Muscle of back (tissue), 11 donors: ENCODE measurements around the gene DSPP. TPM values are rescaled to one million over a fixed set of nuclear protein-coding genes. Genes with fewer than 3 reads are reported as not detected.

ENCODE experiments used
- DNase-seq, 3 donors: peaks; one replicate each; pipeline versions ENCODE4 v3.0.0 to v3.0.0-alpha.2; 2013
- polyA plus RNA-seq, 10 donors: library from polyadenylated mRNA; unstranded; fragments of 120-200 nt; gene quantifications; one replicate each; pipeline ENCODE4 v1.2.1, GENCODE V29; 2013; ENCODE audit not compliant: insufficient read length in 10 of 10

The DSPP gene
- polyA plus RNA-seq, 10 donors: not detected

- DNase-seq: no peak
Observed at GRCh38 chr4:87631668-87632067, 23.3 kb downstream of the DSPP start.

- DNase-seq: peak in 1 of 3 donors; percentile 18
Observed at GRCh38 chr4:87632469-87632868, 24.1 kb downstream of the DSPP start.

GRCh38 chr4:87633243-87633642, 24.9 kb downstream of the DSPP start:
- DNase-seq: peak; percentile 41 to 84 (median 71)

- DNase-seq: no peak
Observed at GRCh38 chr4:87644286-87644685, 36.0 kb downstream of the DSPP start.

- DNase-seq: no peak
Observed at GRCh38 chr4:87649980-87650379, 41.7 kb downstream of the DSPP start, which contains the start of gene DMP1. Gene DMP1, plus strand, starts transcription at chr4:87650280. Its CDS starts 6,213 bp downstream, at chr4:87656493.

GRCh38 chr4:87650938-87651337, 42.6 kb downstream of the DSPP start:
- no peak for DNase-seq

- DNase-seq: no peak
Observed at GRCh38 chr4:87651941-87652340, 43.6 kb downstream of the DSPP start.

- DNase-seq: no peak
Observed at GRCh38 chr4:87654487-87655044, 46.2 kb downstream of the DSPP start.

- DNase-seq: no peak
Observed at GRCh38 chr4:87657525-87657924, 49.2 kb downstream of the DSPP start.

- DNase-seq: peak in 1 of 3 donors; percentile 24
Observed at GRCh38 chr4:87659247-87659931, 51.1 kb downstream of the DSPP start.

GRCh38 chr4:87662871-87663270, 54.5 kb downstream of the DSPP start:
- DNase-seq: no peak

Other genes starting within 250 kb of the DSPP start
- 10 to 100 TPM; 19.1 to 29.0 (median 25.3) TPM for gene HSD17B11, start 217.3 kb upstream of the DSPP start, polyA plus RNA-seq
- 10 to 100 TPM; 25.6 to 35.6 (median 29.0) TPM for gene NUDT9, start 186.0 kb upstream of the DSPP start, polyA plus RNA-seq
- 100 to 1,000 TPM; 191 to 405 (median 309) TPM for gene SPARCL1, start 79.2 kb upstream of the DSPP start, polyA plus RNA-seq
- under 1 TPM in 1 of 10 donors, not detected in 9; 0.07 TPM for gene DMP1, start 41.8 kb downstream of the DSPP start, polyA plus RNA-seq
- gene IBSP, start 191.0 kb downstream of the DSPP start, polyA plus RNA-seq: under 1 TPM in 3 of 10 donors, not detected in 7; 0.08 to 0.39 (median 0.36) TPM
- gene MEPE, start 224.4 kb downstream of the DSPP start, polyA plus RNA-seq: not detected